GM18858 (cell line): ENCODE measurements around the gene SNX22.

Experiments
- ATAC-seq: cut with Tn5 transposase; IDR thresholded peaks from one replicate; pipeline ENCODE4 v1.9.1; 2021; ENCODE audit not compliant: unreplicated experiment

SNX22 gene

DNA sequence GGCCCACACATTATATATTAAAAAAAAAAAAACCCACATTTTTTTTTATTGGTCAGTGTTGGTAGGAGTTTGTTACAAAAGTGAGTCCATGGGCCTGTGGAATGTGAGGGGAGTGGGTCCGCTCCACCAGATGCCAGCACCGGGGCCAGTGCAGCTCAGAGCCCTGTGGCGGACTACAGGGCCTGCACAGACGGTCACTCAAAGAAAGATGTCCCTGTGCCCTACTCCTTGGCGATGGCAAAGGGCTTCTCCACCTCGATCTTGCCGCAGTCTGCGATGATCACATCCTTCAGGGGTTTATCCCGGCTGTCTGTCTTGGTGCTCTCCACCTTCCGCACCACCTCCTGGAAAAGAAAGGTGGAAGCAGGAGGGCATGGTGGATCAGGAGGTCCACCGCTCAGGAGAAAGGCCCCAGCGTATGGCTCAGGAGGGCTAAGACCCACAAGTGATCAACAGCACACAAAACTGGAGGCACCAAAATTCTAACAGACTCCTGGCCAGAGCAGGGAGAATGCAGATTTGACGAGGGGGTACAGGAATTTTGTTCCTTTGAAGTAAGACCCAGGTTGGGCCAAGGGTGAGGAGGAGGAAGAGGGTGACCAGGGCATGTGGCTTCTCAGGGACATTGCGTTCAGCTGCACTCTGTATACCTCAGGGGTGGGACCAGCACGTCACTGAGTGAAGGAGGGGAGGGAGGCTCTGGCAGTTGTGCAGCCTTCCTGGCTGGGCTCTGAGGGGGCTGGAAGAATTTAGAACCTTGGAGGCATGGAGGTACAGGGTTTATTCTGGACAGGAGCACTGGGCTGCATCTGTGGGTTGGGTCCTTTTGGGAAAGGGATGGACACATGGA, 4.5 kb downstream of the SNX22 start:
- no peak for ATAC-seq

DNA sequence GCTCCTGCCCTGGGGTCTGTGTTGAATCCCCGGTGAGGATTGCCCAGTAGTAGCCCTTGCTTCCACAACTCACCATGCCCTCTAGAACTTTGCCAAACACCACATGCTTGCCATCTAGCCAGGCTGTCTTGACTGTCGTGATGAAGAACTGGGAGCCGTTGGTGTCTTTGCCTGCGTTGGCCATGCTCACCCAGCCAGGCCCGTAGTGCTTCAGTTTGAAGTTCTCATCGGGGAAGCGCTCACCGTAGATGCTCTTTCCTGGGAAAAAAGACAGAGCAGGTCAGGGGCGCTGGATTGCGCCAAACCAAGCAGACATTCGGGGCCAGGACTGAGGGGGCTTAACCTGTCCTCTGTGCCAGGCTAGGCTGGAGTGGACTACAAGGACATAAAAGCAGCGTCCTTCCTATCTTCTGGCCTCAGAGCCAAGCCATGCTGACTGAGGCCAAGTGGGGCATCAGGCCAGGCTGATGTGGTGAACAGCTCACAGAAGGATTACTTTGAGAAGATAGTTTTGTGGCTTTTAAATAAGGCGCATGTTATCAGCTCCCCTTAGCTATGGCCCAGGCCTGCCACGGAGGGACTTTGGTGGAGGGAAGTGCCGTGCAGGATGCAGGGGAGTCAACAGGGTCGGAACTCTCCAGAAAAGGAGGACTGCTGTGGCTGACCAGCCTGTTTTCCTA, 5.3 kb downstream of the SNX22 start:
- ATAC-seq, result no peak

DNA sequence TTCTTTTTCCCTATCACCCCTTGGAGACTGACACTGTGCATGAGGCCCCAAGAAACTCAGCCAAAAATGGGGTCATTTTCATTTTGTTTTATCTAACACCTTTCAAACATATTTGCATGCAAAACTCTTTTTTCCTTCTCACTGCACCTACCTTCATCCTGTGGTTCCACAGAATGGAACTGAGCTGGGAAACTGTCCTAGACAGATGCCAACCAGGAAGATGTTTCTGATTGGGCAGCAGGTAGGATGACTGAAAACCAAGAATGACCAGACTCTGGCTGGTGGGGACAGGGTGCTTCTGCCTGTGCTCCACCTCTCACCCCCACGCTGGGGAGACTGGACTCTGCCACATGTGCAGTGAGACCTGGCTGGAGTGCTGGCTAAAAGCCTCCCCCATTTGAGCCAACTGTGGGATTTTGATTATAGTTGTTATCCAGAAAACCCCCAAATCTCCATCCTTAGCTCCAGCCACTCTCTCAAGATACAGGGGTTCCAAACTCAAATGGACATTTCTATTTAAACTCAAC, 6.1 kb downstream of the SNX22 start:
- no peak for ATAC-seq

DNA sequence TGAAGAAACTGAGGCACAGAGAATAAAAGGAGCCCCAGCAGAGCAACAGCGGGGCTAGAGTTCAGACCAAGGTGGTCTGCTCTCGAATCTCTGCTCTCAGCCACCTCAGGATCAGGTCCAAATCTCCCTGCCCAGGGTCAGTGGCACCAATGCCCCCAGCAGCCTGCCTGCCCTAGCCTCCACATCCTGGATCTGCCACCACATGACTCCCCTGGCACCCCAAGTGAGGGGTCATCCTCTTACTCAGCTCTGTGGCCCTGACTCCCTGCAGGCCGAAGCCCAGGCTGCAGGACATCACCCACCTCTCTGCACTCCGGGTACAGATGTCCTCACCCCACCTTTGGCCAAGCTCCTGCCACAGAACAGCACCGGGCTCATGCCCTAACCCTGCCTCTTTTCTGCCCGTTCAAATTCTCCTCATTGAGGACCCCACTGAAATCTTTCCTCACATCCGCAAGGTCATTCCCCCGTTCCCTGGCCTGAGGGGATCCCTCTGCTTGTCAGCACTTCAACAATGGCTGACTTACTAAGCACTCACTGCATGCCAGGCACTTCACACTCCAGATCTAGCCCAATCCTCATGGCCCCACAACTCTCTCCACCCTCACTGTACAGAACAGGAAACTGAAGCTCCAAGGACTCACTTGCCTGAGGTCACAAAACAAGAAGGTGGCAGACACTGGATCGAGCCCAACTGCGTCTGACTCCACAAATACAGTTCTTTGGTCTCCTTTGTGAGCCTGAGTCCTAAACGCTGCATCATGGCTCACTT, 7.0 kb downstream of the SNX22 start:
- no peak for ATAC-seq

DNA sequence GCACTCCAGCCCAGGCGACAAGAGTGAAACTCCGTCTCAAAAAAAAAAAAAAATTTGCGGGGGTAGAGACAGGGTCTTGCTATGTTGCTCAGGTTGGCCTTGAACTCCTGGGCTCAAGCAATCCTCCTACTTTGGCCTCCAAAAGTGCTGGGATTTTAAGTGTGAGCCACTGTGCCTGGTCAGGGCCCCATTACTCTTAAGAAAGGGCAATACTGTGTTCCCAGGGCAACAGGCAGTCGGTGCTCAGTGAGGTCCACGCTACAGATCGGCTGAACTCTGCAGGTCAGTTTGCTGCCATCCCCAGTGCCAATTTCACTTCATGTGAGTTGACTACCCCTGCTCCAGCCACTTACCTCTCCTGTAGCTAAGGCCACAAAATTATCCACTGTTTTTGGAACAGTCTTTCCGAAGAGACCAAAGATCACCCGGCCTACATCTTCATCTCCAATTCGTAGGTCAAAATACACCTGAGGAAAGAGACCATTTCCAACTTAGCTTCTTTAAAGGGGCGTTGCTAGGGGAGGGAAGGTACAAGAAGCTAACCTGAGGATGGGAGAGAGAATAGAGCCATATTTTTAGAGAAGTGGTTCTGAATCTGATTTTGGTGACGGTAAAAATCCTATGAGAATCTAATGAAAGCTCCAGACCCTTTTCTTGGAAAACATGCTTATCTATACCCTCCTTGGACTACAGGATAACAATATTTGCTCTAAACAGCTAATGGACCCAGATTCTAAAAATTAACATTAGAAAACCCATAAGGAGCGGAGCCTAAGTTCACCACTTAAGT, 10.4 kb downstream of the SNX22 start:
- ATAC-seq, result no peak

DNA sequence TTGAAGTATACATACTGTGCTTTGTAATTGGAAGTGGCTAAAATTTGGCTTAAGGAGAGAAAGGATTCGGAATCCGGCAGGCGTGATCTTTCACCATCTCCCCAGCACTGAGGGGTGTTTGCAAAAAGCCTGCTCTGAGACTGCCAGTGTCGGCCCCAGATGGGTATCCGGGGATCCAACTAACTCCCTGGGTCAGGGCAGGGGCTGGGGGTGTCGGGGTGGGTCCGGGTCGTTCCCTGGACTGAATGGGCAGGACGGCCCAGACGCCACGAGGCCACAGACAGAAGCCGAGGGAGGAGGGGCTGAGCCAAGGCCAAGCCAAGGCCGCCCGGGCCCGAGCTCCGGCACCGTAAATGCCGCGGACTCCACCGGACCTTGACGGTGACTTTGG, 10.9 kb downstream of the SNX22 start:
- ATAC-seq, result no peak

DNA sequence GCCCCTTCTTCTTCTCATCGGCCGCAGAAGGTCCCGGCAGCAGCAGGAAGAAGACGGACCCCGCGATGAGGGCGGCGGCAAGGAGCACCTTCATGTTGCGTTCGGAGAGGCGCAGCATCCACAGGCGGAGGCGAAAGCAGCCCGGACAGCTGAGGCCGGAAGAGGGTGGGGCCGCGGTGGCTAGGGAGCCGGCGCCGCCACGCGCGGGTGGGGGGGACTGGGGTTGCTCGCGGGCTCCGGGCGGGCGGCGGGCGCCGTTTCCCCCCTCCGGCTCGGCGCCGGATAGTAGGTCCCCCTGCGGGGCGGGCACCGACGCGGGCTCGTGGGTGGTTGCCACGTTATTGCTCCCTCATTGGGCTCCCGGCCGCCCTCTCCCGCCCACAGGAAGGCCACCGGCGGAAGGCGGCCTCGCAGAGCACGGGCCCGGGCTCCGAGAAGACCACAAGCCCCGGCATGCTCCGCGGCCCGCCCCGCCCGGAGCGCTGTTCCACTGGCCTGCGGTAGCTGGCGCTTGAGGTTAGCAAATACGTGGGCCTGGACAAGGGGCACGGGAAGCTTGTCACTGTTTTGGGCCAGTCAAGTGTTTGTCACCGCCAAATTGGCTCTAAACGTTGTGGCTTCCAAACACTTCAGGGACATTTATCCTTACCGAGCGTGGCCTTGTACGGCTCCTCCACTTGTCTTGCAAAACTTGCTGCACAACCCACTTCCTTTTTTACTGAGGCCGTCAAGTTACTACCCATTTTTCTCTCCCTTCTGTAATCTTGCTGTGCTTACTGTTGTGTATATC, 11.5 kb downstream of the SNX22 start, which contains the start of gene PPIB:
PPIB (minus strand) TSS at position 154 of the 790 bp plus-strand sequence; CDS start at position 118, 36 bp downstream.
- ATAC-seq, result peak; percentile 88

DNA sequence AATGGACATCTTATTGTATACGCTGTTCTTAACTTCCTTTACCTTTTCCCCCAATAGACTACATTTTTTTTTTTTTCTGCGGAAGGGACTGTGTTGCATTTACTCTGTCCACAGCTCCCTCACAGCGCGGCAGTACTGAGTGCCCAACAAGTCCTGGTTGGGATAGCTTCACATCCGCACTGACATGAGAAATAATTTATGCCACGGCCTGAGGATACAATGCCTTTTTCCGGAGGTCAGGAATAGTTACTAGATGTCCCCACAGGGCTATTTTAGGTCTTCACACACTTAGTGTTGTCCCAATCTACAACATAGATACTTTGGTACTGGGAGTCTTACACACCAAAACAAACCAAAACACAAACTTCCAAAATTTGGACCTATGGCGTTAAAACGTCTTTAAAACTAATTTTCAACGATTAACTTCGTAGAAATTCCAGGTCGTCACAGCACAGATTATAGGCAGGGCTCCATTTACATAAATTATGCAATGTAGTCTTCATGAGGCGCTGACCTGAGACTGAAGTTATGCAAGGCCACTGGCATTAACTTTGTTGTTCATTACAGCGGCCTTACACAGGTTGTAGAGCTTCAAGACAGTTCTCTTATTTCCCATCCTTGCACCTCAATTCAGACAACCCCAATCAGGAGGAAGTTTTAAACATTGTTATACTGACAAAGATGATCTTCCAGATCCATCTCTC, 12.3 kb downstream of the SNX22 start:
- ATAC-seq, result no peak

DNA sequence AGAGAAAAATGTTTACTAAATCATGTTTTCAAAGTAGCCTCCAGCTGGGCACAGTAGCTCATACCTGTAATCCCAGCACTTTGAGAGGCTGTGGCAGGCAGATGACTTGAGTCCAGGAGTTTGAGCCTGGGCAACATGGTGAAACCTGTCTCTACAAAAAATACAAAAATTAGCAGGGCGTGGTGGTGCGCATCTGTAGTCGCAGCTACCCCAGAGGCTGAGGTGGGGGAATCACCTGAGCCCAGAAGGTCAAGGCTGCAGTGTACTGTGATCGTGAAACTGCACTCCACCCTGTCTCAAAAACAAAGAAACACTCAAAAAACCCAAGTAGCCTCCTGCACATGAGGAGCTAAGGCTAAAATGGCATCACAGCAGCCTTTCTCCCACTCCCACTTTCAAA, 12.9 kb downstream of the SNX22 start:
- ATAC-seq, result no peak

DNA sequence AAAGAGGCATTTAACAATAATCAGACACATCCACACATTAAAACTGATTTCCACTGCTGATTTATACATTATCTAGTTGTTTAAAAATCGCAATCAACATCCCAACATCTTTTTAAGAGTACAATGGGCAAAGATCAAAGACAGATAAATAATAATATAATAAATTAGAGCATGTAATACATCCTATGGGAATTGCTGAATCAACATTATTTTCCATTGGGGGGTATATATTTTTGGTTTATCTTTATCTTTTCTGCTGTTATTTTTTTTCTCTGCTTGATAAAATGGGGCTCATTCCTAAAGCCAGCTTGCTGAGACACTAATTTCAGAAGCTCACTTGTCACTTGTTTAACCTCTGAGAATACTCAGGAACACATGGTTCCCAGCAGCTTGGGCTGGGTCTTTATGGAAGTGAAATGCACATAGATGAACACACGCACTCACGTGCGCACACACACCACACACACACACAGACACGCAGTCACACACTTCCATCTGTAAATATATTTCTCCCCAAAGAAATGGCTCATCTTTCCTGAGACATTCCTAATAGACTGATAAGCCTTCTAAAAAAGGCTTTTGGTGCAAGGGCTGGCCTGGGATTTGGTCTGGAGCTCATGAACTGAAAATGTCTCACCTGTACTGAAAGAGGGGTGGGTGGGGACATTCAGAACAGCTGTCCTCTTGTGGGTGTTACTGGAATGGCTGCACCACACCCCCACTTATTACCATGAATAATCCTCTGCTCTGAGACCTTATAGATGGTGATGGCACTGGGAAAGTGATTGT, 14.8 kb downstream of the SNX22 start:
- no peak for ATAC-seq

DNA sequence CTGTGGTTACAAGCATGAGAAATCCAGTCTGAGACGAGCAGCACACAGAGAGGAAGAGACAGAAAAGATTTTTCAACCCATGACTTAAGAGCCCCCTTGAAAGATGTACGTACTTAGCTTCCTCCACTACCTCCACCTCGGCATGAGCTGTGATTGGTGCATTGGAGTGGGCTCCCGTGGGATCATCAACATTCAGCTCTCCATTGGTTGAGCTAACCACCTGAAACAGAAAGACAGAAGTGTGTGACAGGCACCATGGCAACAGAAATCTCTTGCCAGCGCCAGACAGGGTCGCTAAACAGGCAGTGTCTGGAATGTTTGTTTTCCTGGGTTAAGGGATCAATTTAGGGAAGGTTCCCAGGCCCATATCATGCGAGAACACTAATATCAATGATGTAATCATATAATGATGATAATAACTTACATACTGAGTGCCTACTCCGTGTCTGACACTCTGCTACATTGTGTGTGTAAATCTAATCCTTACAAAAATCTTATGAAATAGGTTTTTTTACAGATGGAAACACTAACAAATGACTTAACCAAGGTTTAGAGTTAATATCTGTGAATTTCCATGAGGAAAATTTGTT, 28.8 kb downstream of the SNX22 start:
- peak; percentile 46 for ATAC-seq

DNA sequence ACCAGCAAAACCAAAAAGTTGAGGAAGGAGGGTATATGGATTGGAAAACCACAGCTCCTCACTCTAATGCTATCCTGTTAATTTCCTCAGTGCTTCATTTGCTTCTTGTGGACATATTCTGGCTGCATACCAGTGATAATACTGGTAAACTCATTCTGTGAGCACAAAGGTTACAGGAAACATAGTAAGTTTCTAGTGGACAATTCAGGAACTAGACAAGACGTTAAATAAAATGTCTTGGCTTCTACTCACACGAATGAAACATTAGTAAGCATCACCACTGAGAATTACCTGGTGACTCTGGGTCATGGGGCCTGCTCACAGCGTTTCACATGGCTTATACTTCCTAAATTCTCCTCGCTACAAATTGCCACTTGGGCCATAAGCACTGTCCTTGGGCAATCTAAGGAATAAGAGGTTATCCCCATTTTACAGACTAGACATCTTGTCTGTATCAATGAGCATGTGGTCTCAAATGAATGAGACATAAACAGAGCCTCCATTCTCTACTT, 31.4 kb downstream of the SNX22 start:
- ATAC-seq, result no peak

DNA sequence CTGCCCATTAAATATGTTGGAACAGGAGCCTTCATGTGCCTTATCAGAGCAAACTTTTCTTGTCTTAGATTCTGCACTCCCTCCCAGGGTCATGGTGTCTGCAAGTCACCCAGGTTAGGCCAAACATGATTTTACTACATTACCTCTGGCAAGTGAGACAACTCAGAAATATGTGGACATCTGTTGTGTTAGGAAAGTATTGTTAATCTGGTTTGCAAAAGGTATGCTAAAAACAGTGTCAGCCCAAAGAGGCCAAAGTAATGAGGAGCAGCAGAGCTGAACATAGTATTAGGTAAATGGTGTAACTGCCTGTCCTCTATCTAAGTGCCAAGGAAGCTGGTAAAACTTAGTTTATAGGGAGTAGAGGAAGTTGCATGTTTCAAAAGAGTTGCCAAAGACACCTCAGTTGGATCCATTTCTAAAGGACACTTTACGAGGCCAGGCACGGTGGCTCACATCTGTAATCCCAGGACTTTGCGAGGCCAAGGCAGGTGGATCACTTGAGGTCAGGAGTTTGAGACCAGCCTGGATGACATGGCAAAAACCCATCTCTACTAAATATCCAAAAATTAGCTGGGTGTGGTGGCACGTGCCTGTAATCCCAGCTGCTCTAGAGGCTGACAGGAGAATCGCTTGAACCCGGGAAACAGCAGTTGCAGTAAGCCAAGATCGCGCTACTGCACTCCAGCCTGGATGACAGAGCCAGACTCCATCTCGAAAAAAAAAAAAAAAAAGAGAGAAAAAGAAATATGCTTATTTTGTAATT, 33.8 kb downstream of the SNX22 start:
- ATAC-seq, result no peak

DNA sequence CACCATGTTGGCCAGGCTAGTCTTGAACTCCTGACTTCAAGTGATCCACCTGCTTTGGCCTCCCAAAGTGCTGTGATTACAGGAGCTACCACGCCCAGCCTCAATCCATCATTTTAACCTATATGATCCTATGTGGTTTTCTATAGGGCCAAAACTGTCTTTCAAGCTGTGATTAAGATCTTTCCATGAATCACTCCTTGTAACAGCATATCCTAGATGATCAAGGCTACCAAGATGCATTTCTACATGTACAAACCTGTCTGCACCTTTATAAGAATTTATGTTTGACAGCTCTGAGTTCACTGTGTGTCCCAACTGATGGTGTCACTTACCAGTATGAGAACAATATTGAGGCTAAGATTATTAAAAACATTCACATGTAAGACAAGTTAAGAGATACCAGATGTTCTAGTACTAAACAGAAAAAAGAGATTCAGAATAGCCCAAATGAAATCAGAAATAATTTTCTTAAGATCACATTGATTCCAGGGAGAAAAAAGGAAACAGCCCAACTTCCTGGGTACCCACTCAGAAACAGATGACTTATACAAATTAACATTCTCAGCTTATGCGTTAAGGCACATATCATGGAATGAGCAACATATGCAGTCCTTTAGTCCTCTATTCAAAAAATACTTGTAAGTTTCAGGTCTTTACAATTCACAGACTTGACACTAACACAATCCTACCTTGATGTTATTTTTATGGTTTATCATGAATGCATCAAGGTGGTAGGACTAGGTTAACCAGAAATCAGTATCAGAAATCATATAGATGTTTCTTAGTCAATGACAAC, 36.1 kb downstream of the SNX22 start:
- ATAC-seq, result no peak

DNA sequence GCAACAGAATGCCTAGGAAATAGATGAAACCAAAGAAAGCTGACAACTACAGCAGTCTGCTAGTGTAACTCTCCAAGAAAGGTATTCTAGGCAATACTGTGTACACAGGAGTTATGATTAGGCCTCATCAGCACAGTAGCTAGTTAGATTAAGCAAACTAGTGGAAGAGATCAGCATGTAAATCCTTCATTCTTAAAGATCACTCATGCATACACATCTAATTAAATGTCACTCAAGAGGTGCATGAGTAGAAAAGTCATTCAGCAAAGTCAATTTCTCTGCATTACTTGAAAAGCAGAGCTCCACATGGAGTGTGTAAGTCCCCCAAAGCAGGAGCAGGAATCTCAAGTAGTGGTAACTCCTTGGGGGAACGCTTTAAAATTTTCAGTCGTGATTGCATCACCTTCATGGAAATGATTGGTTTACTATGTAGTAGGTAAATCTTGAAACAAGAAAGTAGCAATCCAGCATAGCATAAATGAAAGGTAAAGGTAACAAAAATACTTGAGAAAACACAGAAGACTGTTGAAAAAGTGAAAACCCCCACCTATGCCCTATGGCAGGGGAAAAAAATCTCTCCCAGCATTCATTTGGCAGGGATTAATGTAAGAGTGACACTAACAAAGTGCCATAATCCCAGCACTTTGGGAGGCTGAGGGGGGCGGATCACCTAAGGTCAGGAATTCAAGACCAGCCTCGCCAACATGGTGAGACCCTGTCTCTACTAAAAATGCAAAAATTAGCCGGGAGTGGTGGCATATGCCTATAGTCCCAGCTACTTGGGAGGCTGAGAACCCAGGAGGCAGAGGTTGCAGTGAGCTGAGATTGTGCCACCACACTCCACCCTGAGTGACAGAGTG, 40.7 kb downstream of the SNX22 start:
- ATAC-seq, result no peak
